SK-N-SH (cell line): ENCODE results near the gene DOK7. TPM values are rescaled to one million over a fixed set of nuclear protein-coding genes. Genes with fewer than 3 reads are reported as not detected.

Source experiments
- CTCF ChIA-PET: fragments of 300-600, 350-600 bp; formaldehyde crosslinking; extraction: SDS; loops from one replicate; lab custom pipeline; 2021; lab: Yijun Ruan, JAX
- POLR2A ChIA-PET: fragments of 350-600 bp; sonication (Branson Sonifier 250); formaldehyde crosslinking; extraction: SDS; loops from one replicate; lab custom pipeline; 2020; ENCODE audit warnings: antibody characterized with exemption, inconsistent platforms; lab: Yijun Ruan, JAX
- DNase-seq: peaks from one replicate; pipeline ENCODE4 v3.0.0; 2012
- H2AFZ ChIP-seq: fragments of 200-600 bp; sonication (generic); 2 replicates; pipeline ENCODE4 v1.8.1; 2016; ENCODE audit warnings: antibody characterized with exemption, mild to moderate bottlenecking, low read depth
- H3F3A ChIP-seq: fragments of 200-600 bp; sonication (generic); replicated peaks from 2 replicates; pipeline ENCODE3; 2016; ENCODE audit warnings: antibody characterized with exemption, mild to moderate bottlenecking; ENCODE audit not compliant: insufficient read depth
- H3K27ac ChIP-seq, 2 experiments: fragments of 200-500 bp in 1 of 2; fragments of 200-600 bp in 1 of 2; sonication (Bioruptor generic) in 1 of 2; sonication (generic), shearing (Covaris generic) in 1 of 2; 2 replicates each; pipeline versions ENCODE4 v1.5.1 to v1.6.1; 2014 to 2016; ENCODE audit warnings: low read depth in 2 of 2, inconsistent platforms in 1 of 2, low read length in 1 of 2, mild to moderate bottlenecking in 1 of 2, mixed read lengths in 1 of 2
- H3K27me3 ChIP-seq: fragments of 200-600 bp; sonication (generic), shearing (Covaris generic); 2 replicates; pipeline ENCODE4 v1.6.1; 2016; ENCODE audit warnings: mixed run types; ENCODE audit not compliant: insufficient read depth
- H3K36me3 ChIP-seq, 2 experiments: fragments of 200-500 bp in 1 of 2; fragments of 200-600 bp in 1 of 2; sonication (Bioruptor generic) in 1 of 2; sonication (generic) in 1 of 2; replicated peaks in 1 of 2; 2 replicates each; pipeline versions ENCODE3 to v1.5.1; 2014 to 2016; ENCODE audit warnings: low read length in 1 of 2, mild to moderate bottlenecking in 1 of 2; ENCODE audit not compliant: insufficient read depth in 2 of 2, control insufficient read depth in 1 of 2
- H3K4me1 ChIP-seq, 2 experiments: fragments of 200-500 bp in 1 of 2; fragments of 200-600 bp in 1 of 2; sonication (Bioruptor generic) in 1 of 2; sonication (generic), shearing (Covaris generic) in 1 of 2; 2 replicates each; pipeline versions ENCODE4 v1.5.1 to v1.6.1; 2014 to 2016; ENCODE audit warnings: low read depth in 1 of 2, low read length in 1 of 2, mixed run types in 1 of 2; ENCODE audit not compliant: insufficient read depth in 2 of 2, control insufficient read depth in 1 of 2
- H3K4me2 ChIP-seq: fragments of 200-600 bp; sonication (generic), shearing (Covaris generic); 2 replicates; pipeline ENCODE4 v1.6.1; 2017; ENCODE audit warnings: mixed run types
- H3K4me3 ChIP-seq, 2 experiments: fragments of 200-500 bp in 1 of 2; fragments of 200-600 bp in 1 of 2; sonication (Bioruptor generic) in 1 of 2; sonication (generic), shearing (Covaris generic) in 1 of 2; 2 replicates each; pipeline versions ENCODE4 v1.5.1 to v1.8.1; 2014 to 2016; ENCODE audit warnings: low read depth in 2 of 2, inconsistent platforms in 1 of 2, low read length in 1 of 2, mild to moderate bottlenecking in 1 of 2, mixed read lengths in 1 of 2, moderate library complexity in 1 of 2
- H3K79me2 ChIP-seq: fragments of 200-600 bp; sonication (generic); 2 replicates; pipeline ENCODE4 v1.8.1; 2017; ENCODE audit warnings: mild to moderate bottlenecking; ENCODE audit not compliant: insufficient read depth
- H3K9ac ChIP-seq: fragments of 200-600 bp; sonication (generic); 2 replicates; pipeline ENCODE4 v1.6.1; 2017; ENCODE audit warnings: mixed run types
- H3K9me2 ChIP-seq: fragments of 200-600 bp; sonication (generic); 2 replicates; pipeline ENCODE4 v1.6.1; 2017; ENCODE audit warnings: mixed run types
- H3K9me3 ChIP-seq: fragments of 200-600 bp; sonication (generic); 2 replicates; pipeline ENCODE4 v1.6.1; 2017; ENCODE audit warnings: mixed run types, mild to moderate bottlenecking, moderate library complexity
- H4K20me1 ChIP-seq: fragments of 200-600 bp; sonication (generic); 2 replicates; pipeline ENCODE4 v1.6.1; 2017; ENCODE audit warnings: mild to moderate bottlenecking, mixed run types; ENCODE audit not compliant: insufficient read depth
- CHD2 ChIP-seq: fragments of 150-350 bp; IDR thresholded peaks from 2 replicates; pipeline ENCODE4 v1.6.1; 2018; ENCODE audit warnings: low read length; ENCODE audit not compliant: partially characterized antibody
- CTCF ChIP-seq: fragments of 200-600 bp; sonication (generic); IDR thresholded peaks from 2 replicates; pipeline ENCODE4 v1.6.1; 2017; ENCODE audit warnings: antibody characterized with exemption, mild to moderate bottlenecking, moderate library complexity
- EZH2phosphoT487 ChIP-seq: fragments of 200-600 bp; sonication (generic); IDR thresholded peaks from 2 replicates; pipeline ENCODE4 v1.6.1; 2017; ENCODE audit warnings: low read depth, mixed run types, mild to moderate bottlenecking, antibody characterized with exemption, moderate library complexity, borderline replicate concordance
- IRF3 ChIP-seq: fragments of 150-350 bp; IDR thresholded peaks from 2 replicates; pipeline ENCODE4 v1.6.1; 2016; ENCODE audit warnings: mild to moderate bottlenecking, low read depth, low read length
- JUND ChIP-seq: IDR thresholded peaks from 2 replicates; pipeline ENCODE4 v1.4.0; 2012
- MEF2A ChIP-seq: IDR thresholded peaks from 2 replicates; pipeline ENCODE4 v1.4.0; 2012; ENCODE audit warnings: low read depth, borderline replicate concordance
- MXI1 ChIP-seq: IDR thresholded peaks from 2 replicates; pipeline ENCODE4 v1.6.1; 2012; ENCODE audit warnings: mild to moderate bottlenecking, low read depth, low read length, improper control_type of control experiment
- NFIC ChIP-seq: IDR thresholded peaks from 2 replicates; pipeline ENCODE4 v1.4.0; 2012; ENCODE audit warnings: borderline replicate concordance
- NRF1 ChIP-seq: IDR thresholded peaks from 2 replicates; pipeline ENCODE4 v1.6.1; 2012; ENCODE audit warnings: low read depth, mild to moderate bottlenecking, low read length
- POLR2AphosphoS5 ChIP-seq: IDR thresholded peaks from 2 replicates; pipeline ENCODE4 v1.6.1; 2012; ENCODE audit warnings: low read depth, low read length
- RCOR1 ChIP-seq: fragments of 150-350 bp; IDR thresholded peaks from 2 replicates; pipeline ENCODE4 v1.6.1; 2017; ENCODE audit warnings: antibody characterized with exemption, low read length
- SIN3A ChIP-seq: IDR thresholded peaks from 2 replicates; pipeline ENCODE4 v1.6.1; 2012; ENCODE audit warnings: low read depth, mild to moderate bottlenecking, low read length, moderate library complexity, borderline replicate concordance
- SMC3 ChIP-seq: IDR thresholded peaks from 2 replicates; pipeline ENCODE4 v1.6.1; 2012; ENCODE audit warnings: low read depth, low read length, improper control_type of control experiment
- TAF1 ChIP-seq: IDR thresholded peaks from 2 replicates; pipeline ENCODE4 v1.6.1; 2012; ENCODE audit warnings: low read depth, mild to moderate bottlenecking, low read length, moderate library complexity, borderline replicate concordance
- TCF12 ChIP-seq: IDR thresholded peaks from 2 replicates; pipeline ENCODE4 v1.4.0; 2012
- TEAD4 ChIP-seq: IDR thresholded peaks from 2 replicates; pipeline ENCODE4 v1.4.0; 2012; ENCODE audit warnings: mild to moderate bottlenecking, borderline replicate concordance; ENCODE audit not compliant: insufficient read depth
- ZBTB33 ChIP-seq: IDR thresholded peaks from 2 replicates; pipeline ENCODE4 v1.4.0; 2012; ENCODE audit warnings: low read depth, borderline replicate concordance
- WGBS: methylation state at CpG from one replicate; pipeline ENCODE4 v1.1.6; 2017; ENCODE audit warnings: low lambda C conversion rate; 5-methylcytosine and 5-hydroxymethylcytosine counted together
- polyA plus RNA-seq, 3 experiments: library from polyadenylated mRNA; depleted of rRNA; stranded (reverse); fragments of >200 nt; gene quantifications; 2 replicates each; pipeline ENCODE4 v1.2.3, GENCODE V29; 2012

The DOK7 gene
- polyA plus RNA-seq, 1 of the 3 experiments (the other 2 are of a cell fraction), result not detected

DNA sequence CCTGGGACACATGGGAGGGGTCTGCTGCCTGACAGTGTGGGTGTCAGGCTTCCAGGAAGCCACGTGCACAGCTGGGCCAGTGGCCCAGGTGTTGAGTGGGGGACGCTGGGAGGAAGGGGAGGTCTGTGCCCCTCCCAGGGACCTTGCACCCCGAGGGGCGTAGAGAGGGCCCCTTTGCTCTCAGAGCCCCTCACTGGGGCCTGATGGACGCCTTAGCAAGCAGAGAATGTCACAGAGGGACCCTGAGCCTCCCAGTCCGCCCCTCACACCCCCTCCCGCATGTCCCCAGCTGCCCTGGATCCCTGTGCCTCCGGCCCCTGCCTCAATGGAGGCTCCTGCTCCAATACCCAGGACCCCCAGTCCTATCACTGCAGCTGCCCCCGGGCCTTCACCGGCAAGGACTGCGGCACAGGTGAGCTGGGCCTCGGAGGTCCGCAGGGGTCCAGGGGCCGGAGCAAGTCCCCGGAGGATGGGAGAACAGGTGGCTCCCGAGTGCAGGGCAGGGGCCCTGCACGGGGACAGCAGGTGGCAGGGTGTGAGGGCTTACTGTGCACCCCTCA lies 19.3 kb upstream of the DOK7 start:
- H3K79me2 ChIP-seq, result no peaks in the 10 kb centered on the region
- no peak for DNase-seq
- H3K4me1 ChIP-seq, result no peaks in the 10 kb centered on the region
- H4K20me1 ChIP-seq, result no peaks in the 10 kb centered on the region
- H3K9me2 ChIP-seq, result no peaks in the 10 kb centered on the region
- H3K9ac ChIP-seq, result no peak overlapping the region
- H3K4me2 ChIP-seq, result no peak overlapping the region
- POLR2A ChIA-PET, result no interaction called here
- TF ChIP-seq SMC3, result no peak
- TF ChIP-seq CHD2, result no peak
- TF ChIP-seq ZBTB33, result no peak
- no peak for TF ChIP-seq TEAD4
- TF ChIP-seq IRF3, result no peak
- no peak for TF ChIP-seq MEF2A
- TF ChIP-seq RCOR1, result no peak
- no peak for TF ChIP-seq TAF1
- TF ChIP-seq POLR2AphosphoS5, result no peak
- no peak for TF ChIP-seq SIN3A
- no peak for TF ChIP-seq TCF12
- TF ChIP-seq JUND, result no peak
- TF ChIP-seq EZH2phosphoT487, result no peak
- TF ChIP-seq, all 33 proteins: peak for 0
- Histone ChIP-seq H3F3A (no peaks in the 10 kb centered on the region), H3K4me3 (no peak overlapping the region), H2AFZ (no peak overlapping the region), H3K36me3 (no peaks in the 10 kb centered on the region), H3K27ac (no peak overlapping the region), H3K27me3 (no peaks in the 10 kb centered on the region), H3K9me3 (no peaks in the 10 kb centered on the region)
- WGBS, result 0% methylated on average over 1 of the region's 17 CpGs
- CTCF ChIA-PET, result interaction anchor here (0.7 to 12.3 kb wide), 28 partner anchors 8 to 392 kb away, joined by 3 to 142 read pairs (median 4); no protein-coding TSS in a partner anchor

DNA sequence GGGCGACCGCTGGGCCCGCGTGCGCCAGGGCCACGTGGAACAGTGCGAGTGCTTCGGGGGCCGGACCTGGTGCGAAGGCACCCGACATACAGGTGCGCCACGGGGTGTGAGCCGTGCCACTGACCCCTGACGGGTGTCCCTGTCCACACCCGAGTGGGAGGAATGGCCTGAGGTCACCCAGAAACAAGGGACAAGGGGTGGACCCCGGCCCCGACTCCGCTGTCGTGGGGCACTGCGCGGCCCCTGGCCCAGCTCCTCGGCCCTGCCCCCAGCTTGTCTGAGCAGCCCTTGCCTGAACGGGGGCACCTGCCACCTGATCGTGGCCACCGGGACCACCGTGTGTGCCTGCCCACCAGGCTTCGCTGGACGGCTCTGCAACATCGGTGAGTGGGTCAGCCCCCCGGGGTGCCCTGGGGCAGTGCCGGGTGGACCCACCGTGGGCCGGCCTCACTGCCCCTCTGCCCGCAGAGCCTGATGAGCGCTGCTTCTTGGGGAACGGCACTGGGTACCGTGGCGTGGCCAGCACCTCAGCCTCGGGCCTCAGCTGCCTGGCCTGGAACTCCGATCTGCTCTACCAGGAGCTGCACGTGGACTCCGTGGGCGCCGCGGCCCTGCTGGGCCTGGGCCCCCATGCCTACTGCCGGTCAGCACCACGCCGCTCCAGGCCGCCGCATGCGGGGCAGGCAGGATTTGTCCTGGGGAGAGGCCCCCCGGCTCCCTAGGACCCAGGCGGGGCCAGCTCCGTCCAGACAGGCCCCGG lies 18.6 kb upstream of the DOK7 start:
- no peak for DNase-seq
- Histone ChIP-seq H3K4me1 (no peaks in the 10 kb centered on the region), H3K9ac (no peak overlapping the region), H3K9me3 (no peaks in the 10 kb centered on the region), H3K27ac (no peak overlapping the region), H3K27me3 (no peaks in the 10 kb centered on the region), H3K79me2 (no peaks in the 10 kb centered on the region), H3K4me2 (no peak overlapping the region), H4K20me1 (no peaks in the 10 kb centered on the region), H3F3A (no peaks in the 10 kb centered on the region), H2AFZ (no peak overlapping the region), H3K4me3 (no peak overlapping the region), H3K9me2 (no peaks in the 10 kb centered on the region), H3K36me3 (no peaks in the 10 kb centered on the region)
- POLR2A ChIA-PET, result no interaction called here
- WGBS, result 91% methylated on average over 12 of the region's 56 CpGs
- CTCF ChIA-PET, result interaction anchor here (0.7 to 12.3 kb wide), 15 partner anchors 8 to 339 kb away, joined by 3 to 142 read pairs (median 5); no protein-coding TSS in a partner anchor
- no peak for TF ChIP-seq MXI1
- no peak for TF ChIP-seq NRF1
- TF ChIP-seq CTCF, result no peak
- TF ChIP-seq ZBTB33, result no peak
- TF ChIP-seq IRF3, result no peak
- TF ChIP-seq NFIC, result no peak
